KOPT-K1 (cell line): ENCODE data around the gene SNX19.

ENCODE experiments used
- H3K27ac ChIP-seq: fragments of 200-600 bp; sonication (generic); 2 replicates; pipeline ENCODE4 v1.5.1; 2016; ENCODE audit warnings: antibody characterized with exemption, mild to moderate bottlenecking, low read depth, low read length; ENCODE audit not compliant: poor library complexity, severe bottlenecking
- H3K36me3 ChIP-seq: fragments of 200-600 bp; sonication (generic); 2 replicates; pipeline ENCODE4 v1.5.1; 2017; ENCODE audit warnings: antibody characterized with exemption, mild to moderate bottlenecking, low read length, moderate library complexity; ENCODE audit not compliant: insufficient read depth
- H3K9me3 ChIP-seq: fragments of 200-600 bp; sonication (generic); 2 replicates; pipeline ENCODE4 v1.5.1; 2017; ENCODE audit warnings: antibody characterized with exemption, low read length, mild to moderate bottlenecking; ENCODE audit not compliant: insufficient read depth, poor library complexity, severe bottlenecking

Gene SNX19

GRCh38 chr11:130912552-130912951 lies 3.7 kb downstream of the SNX19 start:
- peaks cover 73% of the 10 kb centered on the region for H3K36me3 ChIP-seq

GRCh38 chr11:130911306-130911705 lies 5.0 kb downstream of the SNX19 start:
- Histone ChIP-seq H3K9me3 (no peaks in the 10 kb centered on the region), H3K36me3 (peaks cover 86% of the 10 kb centered on the region), H3K27ac (no peak overlapping the region)

More at GRCh38 chr11:130912552-130912951, 3.7 kb downstream of the SNX19 start:
- H3K9me3 ChIP-seq: no peaks in the 10 kb centered on the region
- H3K27ac ChIP-seq: no peak overlapping the region

- peaks cover 98% of the 10 kb centered on the region for H3K36me3 ChIP-seq
- H3K27ac ChIP-seq: no peak overlapping the region
- no peaks in the 10 kb centered on the region for H3K9me3 ChIP-seq
These were observed 6.6 kb downstream of the SNX19 start for GRCh38 chr11:130909650-130910049.

- no peak overlapping the region for H3K27ac ChIP-seq
- no peaks in the 10 kb centered on the region for H3K9me3 ChIP-seq
- H3K36me3 ChIP-seq: peaks cover 98% of the 10 kb centered on the region
These were observed 7.3 kb downstream of the SNX19 start for GRCh38 chr11:130908770-130909625.

- Histone ChIP-seq H3K36me3 (peaks cover 96% of the 10 kb centered on the region), H3K27ac (no peak overlapping the region), H3K9me3 (no peaks in the 10 kb centered on the region)
These were observed 8.2 kb downstream of the SNX19 start for GRCh38 chr11:130908061-130908460.

- H3K27ac ChIP-seq: no peak overlapping the region
- peaks cover 97% of the 10 kb centered on the region for H3K36me3 ChIP-seq
- no peaks in the 10 kb centered on the region for H3K9me3 ChIP-seq
These were observed 9.1 kb downstream of the SNX19 start for GRCh38 chr11:130907229-130907628.

- no peaks in the 10 kb centered on the region for H3K9me3 ChIP-seq
- H3K27ac ChIP-seq: no peak overlapping the region
- H3K36me3 ChIP-seq: peaks cover 98% of the 10 kb centered on the region
These were observed 9.7 kb downstream of the SNX19 start for GRCh38 chr11:130906616-130907015.

GRCh38 chr11:130905512-130905911 lies 10.8 kb downstream of the SNX19 start:
- Histone ChIP-seq H3K9me3 (no peaks in the 10 kb centered on the region), H3K36me3 (peaks cover 98% of the 10 kb centered on the region), H3K27ac (no peak overlapping the region)

GRCh38 chr11:130904380-130904779 lies 11.9 kb downstream of the SNX19 start:
- Histone ChIP-seq H3K36me3 (peaks cover 98% of the 10 kb centered on the region), H3K9me3 (no peaks in the 10 kb centered on the region), H3K27ac (no peak overlapping the region)

GRCh38 chr11:130902380-130902779 lies 13.9 kb downstream of the SNX19 start:
- Histone ChIP-seq H3K9me3 (no peaks in the 10 kb centered on the region), H3K27ac (no peak overlapping the region), H3K36me3 (peaks cover 98% of the 10 kb centered on the region)

- Histone ChIP-seq H3K36me3 (peaks cover 98% of the 10 kb centered on the region), H3K9me3 (no peaks in the 10 kb centered on the region), H3K27ac (no peak overlapping the region)
These were observed 17.2 kb downstream of the SNX19 start for GRCh38 chr11:130899106-130899505.

GRCh38 chr11:130897262-130898182 lies 18.8 kb downstream of the SNX19 start:
- Histone ChIP-seq H3K27ac (no peak overlapping the region), H3K9me3 (no peaks in the 10 kb centered on the region), H3K36me3 (peaks cover 100% of the 10 kb centered on the region)

- H3K36me3 ChIP-seq: peaks cover 96% of the 10 kb centered on the region
- H3K9me3 ChIP-seq: no peaks in the 10 kb centered on the region
- no peak overlapping the region for H3K27ac ChIP-seq
These were observed 21.8 kb downstream of the SNX19 start for GRCh38 chr11:130894322-130895025.

GRCh38 chr11:130892861-130893260 lies 23.4 kb downstream of the SNX19 start:
- Histone ChIP-seq H3K27ac (no peak overlapping the region), H3K36me3 (peaks cover 96% of the 10 kb centered on the region)

GRCh38 chr11:130891326-130891725 lies 25.0 kb downstream of the SNX19 start:
- H3K36me3 ChIP-seq: peaks cover 95% of the 10 kb centered on the region
- no peak overlapping the region for H3K27ac ChIP-seq

More at GRCh38 chr11:130892861-130893260, 23.4 kb downstream of the SNX19 start:
- no peaks in the 10 kb centered on the region for H3K9me3 ChIP-seq

More at GRCh38 chr11:130891326-130891725, 25.0 kb downstream of the SNX19 start:
- no peaks in the 10 kb centered on the region for H3K9me3 ChIP-seq
